Measurements from ENCODE around the gene WRAP73. TPM values are rescaled to one million over a fixed set of nuclear protein-coding genes. Genes with fewer than 3 reads are reported as not detected.
"Not testable (repeated sequence)": the region's sequence is repeated elsewhere in the genome, so short reads cannot be mapped to it uniquely, and the experiment has no call there.

WRAP73 gene
- polyA plus RNA-seq, 3 donors = 16.4 to 19.5 (median 17.0) TPM

GRCh38 chr1:3631320-3632260, 18.3 kb downstream of the WRAP73 start:
- no peak for DNase-seq (ENCODE audit: low read depth in 3 of 3, low spot score in 2 of 3)

- no peak for DNase-seq (ENCODE audit: low read depth in 3 of 3, low spot score in 2 of 3)
These were observed 19.0 kb downstream of the WRAP73 start for GRCh38 chr1:3630914-3631313.

GRCh38 chr1:3630161-3630611, 19.7 kb downstream of the WRAP73 start:
- DNase-seq (ENCODE audit: low read depth in 3 of 3, low spot score in 2 of 3) = no peak

- no peak for DNase-seq (ENCODE audit: low read depth in 3 of 3, low spot score in 2 of 3)
These were observed 20.2 kb downstream of the WRAP73 start for GRCh38 chr1:3629561-3630160.

DNA sequence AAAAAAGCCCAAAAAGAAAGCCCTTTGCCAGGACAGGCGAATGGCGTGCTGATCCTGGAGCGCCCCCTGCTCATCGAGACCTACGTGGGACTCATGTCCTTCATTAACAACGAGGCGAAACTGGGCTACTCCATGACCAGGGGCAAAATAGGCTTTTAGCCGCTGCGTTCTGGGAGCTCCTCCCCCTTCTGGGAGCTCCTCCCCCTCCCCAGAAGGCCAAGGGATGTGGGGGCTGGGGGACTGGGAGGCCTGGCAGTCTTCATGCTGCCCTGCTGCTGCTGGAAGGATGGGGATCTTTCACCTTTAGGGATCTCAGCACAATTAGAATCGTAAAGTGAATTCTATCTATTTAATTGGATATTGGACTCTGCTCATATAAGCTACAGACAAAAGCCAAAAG, 21.5 kb downstream of the WRAP73 start:
- DNase-seq (ENCODE audit: low read depth in 3 of 3, low spot score in 2 of 3) = no peak

- DNase-seq (ENCODE audit: low read depth in 3 of 3, low spot score in 2 of 3) = no peak
These were observed 22.2 kb downstream of the WRAP73 start for GRCh38 chr1:3627515-3628253.

- no peak for DNase-seq (ENCODE audit: low read depth in 3 of 3, low spot score in 2 of 3)
These were observed 23.9 kb downstream of the WRAP73 start for GRCh38 chr1:3626025-3626424.

- no peak for DNase-seq (ENCODE audit: low read depth in 3 of 3, low spot score in 2 of 3)
These were observed 24.6 kb downstream of the WRAP73 start for GRCh38 chr1:3625151-3625907.

DNA sequence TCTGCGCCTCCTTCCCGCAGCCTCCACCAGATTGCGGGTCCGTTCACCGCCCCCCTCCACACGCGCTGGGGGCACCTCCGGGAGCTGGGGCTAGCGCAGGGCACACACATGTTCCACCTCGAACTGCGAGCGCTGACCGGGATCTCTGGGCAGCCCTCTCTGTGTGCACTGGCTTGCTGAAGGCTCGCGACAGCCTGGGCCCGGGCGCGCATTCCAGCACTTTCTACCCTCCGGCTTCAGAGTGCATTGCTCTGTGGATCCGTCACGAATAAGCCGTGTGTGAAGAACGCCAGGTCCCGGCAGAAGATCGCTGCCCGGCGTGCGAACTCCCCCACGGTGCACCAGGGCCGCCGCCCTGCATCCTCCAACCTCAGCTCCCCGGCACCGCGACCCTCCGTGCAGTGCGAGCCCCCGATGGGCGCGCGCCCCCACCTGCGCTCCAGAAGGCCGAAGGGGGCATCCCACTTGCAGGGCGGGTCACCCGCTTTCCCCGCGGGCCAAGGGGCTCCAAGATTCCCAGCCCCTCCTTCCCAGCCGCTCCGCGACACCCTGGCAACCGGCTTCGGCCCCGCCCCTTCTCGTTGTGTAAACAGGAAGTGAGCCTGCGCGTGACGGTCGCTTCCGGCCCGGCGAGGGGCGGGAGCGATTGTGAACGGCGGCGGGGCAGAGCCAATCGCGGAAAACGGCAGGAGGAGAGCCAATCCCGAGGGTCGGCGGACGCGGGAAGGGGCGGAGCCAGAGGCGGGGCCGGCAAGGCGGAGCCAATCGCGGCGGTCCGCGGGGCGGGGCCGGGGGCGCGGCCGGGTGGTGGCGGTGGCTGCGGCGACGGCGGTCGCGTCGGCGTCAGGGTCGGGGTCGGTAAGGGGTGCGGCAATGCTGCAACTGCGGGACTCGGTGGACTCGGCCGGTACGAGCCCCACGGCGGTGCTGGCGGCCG, 25.4 kb downstream of the WRAP73 start, which contains the start of gene TPRG1L:
Gene TPRG1L, plus strand, starts transcription at position 816 of the 937 bp plus-strand sequence. Its CDS starts 58 bp downstream, at position 874.
- peak; percentile 82 to 92 (median 91) for DNase-seq (ENCODE audit: low read depth in 3 of 3, low spot score in 2 of 3)

- DNase-seq (ENCODE audit: low read depth in 3 of 3, low spot score in 2 of 3) = no peak
These were observed 26.3 kb downstream of the WRAP73 start for GRCh38 chr1:3623441-3624199.

- not testable (repeated sequence) for DNase-seq (ENCODE audit: low read depth in 3 of 3, low spot score in 2 of 3)
These were observed 27.8 kb downstream of the WRAP73 start for GRCh38 chr1:3622102-3622501.

GRCh38 chr1:3621151-3621671, 28.7 kb downstream of the WRAP73 start:
- DNase-seq (ENCODE audit: low read depth in 3 of 3, low spot score in 2 of 3) = not testable (repeated sequence)

- DNase-seq (ENCODE audit: low read depth in 3 of 3, low spot score in 2 of 3) = no peak
These were observed 29.2 kb downstream of the WRAP73 start for GRCh38 chr1:3620708-3621107.

DNA sequence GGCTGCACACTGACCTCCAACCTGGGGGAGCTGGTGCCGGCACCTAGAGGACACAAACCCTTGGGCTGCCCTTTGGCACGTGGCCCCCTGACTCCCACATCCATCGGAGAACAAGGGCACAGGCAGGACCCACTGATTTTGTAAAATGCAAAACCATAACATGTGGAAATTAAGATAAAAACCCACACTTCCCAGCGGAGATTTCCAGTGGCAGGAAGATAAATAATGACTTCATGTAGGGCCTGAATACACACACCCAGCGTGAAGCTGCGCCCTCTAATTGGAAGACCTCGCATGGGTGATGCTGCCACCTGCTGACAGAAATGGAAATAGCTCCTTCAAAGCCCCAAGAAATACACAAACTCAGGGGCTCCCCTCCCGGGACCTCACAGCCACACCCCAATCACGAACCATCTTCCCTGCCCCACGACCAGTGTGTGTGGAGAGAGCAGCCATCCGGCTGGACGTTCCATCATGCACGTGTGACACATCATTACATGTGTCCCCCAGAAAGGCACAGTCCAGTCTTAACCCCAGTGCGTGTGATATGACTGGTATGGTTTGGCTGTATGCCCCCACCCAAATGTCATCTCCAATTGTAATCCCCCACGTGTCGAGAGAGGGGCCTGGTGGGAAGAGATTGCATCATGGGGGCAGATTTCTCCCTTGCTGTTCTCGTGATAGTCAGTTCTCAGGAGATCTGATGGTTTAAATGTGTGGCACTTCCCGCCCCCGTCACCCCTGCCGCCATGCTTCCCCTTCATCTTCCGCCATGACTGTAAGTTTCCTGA, 30.8 kb downstream of the WRAP73 start:
- DNase-seq (ENCODE audit: low read depth in 3 of 3, low spot score in 2 of 3) = peak in 2 of 3 donors; percentile 72 to 74

- DNase-seq (ENCODE audit: low read depth in 3 of 3, low spot score in 2 of 3) = no peak
These were observed 31.4 kb downstream of the WRAP73 start for GRCh38 chr1:3618531-3618880.

- DNase-seq (ENCODE audit: low read depth in 3 of 3, low spot score in 2 of 3) = no peak
These were observed 32.0 kb downstream of the WRAP73 start for GRCh38 chr1:3617806-3618345.

- DNase-seq (ENCODE audit: low read depth in 3 of 3, low spot score in 2 of 3) = no peak
These were observed 33.0 kb downstream of the WRAP73 start for GRCh38 chr1:3616861-3617260.
